ENCODE measurements around the gene PRR14. TPM values are rescaled to one million over a fixed set of nuclear protein-coding genes. Genes with fewer than 3 reads are reported as not detected.
A peak's percentile ranks its signal among the peaks of the same experiment; 100 is the strongest.
"Not testable (repeated sequence)": the region's sequence is repeated elsewhere in the genome, so short reads cannot be mapped to it uniquely, and the experiment has no call there.

The PRR14 gene
- total RNA-seq, 4 donors from 2014 or later, result 1.0 to 82.4 (median 10.0) TPM

DNA sequence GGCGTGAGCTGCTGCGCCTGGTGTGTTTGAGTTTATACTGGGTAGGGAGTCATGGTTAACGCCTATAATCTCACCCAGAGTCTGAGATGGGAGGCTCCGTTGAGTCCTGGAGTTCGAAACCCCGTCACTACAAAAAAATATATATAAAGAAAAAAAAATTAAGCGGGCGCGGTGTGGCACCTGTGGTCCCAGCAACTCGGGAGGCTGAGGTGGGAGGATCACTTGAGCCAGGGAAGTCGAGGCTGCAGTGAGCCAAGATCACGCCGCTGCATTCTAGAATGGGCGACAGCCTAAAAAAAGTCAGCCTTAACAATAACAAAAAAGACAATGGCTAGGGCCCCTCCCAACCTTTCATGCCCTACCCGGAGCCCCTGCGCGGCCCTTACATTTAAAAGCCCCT lies 17.2 kb upstream of the PRR14 start:
- TF ChIP-seq, protein P1, sequence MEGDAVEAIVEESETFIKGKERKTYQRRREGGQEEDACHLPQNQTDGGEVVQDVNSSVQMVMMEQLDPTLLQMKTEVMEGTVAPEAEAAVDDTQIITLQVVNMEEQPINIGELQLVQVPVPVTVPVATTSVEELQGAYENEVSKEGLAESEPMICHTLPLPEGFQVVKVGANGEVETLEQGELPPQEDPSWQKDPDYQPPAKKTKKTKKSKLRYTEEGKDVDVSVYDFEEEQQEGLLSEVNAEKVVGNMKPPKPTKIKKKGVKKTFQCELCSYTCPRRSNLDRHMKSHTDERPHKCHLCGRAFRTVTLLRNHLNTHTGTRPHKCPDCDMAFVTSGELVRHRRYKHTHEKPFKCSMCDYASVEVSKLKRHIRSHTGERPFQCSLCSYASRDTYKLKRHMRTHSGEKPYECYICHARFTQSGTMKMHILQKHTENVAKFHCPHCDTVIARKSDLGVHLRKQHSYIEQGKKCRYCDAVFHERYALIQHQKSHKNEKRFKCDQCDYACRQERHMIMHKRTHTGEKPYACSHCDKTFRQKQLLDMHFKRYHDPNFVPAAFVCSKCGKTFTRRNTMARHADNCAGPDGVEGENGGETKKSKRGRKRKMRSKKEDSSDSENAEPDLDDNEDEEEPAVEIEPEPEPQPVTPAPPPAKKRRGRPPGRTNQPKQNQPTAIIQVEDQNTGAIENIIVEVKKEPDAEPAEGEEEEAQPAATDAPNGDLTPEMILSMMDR (IDR thresholded peaks at IDR 0.05), result no peak
- TF ChIP-seq POLR2A (IDR thresholded peaks at IDR 0.05), result no peak
- no peaks in the 10 kb centered on the region for H3K36me3 ChIP-seq
- intact Hi-C loops (cut with DNase I; ENCODE audit: low total_unique reads), result no loop called here
- no peaks in the 10 kb centered on the region for H3K27me3 ChIP-seq
- peak overlapping the region; percentile 79 to 84 for H3K27ac ChIP-seq
- no peaks in the 10 kb centered on the region for H3K9me3 ChIP-seq
- no peak for DNase-seq
- no peaks in the 10 kb centered on the region for H3K4me1 ChIP-seq
- peak overlapping the region; percentile 49 to 50 for H3K4me3 ChIP-seq

DNA sequence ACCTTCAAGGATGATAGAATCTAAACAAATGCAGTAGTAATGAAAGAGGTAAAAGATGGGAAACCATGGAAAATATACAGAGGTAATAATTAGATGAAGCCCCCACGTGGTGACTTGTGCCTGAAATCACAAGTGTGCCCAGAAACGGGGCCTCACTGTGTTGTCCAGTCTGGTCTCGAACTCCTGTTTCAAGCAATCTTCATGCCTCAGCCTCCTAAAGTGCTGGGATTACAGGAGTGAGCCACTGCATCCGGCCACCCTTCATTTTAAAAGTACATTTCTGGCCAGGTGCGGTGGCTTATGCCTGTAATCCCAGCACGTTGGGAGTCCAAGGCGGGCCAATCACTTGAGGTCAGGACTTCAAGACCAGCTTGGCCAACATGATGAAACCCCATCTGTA lies 14.2 kb upstream of the PRR14 start:
- no peak overlapping the region for H3K27ac ChIP-seq
- no peak for DNase-seq
- no peaks in the 10 kb centered on the region for H3K36me3 ChIP-seq
- intact Hi-C loops (cut with DNase I; ENCODE audit: low total_unique reads), result no loop called here
- TF ChIP-seq, protein P1 (IDR thresholded peaks at IDR 0.05), result no peak
- no peak for TF ChIP-seq POLR2A (IDR thresholded peaks at IDR 0.05)
- H3K4me3 ChIP-seq, result no peak overlapping the region
- no peaks in the 10 kb centered on the region for H3K27me3 ChIP-seq
- no peaks in the 10 kb centered on the region for H3K4me1 ChIP-seq
- no peaks in the 10 kb centered on the region for H3K9me3 ChIP-seq

DNA sequence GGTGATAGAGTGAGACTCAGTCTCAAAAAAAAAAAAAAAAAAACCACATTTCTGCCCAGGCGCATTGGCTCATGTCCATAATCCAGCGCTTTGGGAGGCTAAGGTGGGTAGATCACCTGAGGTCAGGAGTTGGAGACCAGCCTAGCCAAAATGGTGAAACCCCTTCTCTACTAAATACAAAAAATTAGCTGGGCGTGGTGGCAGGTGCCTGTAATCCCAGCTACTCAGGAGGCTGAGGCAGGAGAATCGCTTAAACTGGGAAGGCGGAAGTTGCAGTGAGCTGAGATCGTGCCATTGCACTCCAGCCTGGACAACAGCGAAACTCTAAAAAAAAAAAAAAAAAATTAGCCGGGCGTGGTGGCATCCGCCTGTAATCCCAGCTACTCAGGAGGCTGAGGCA lies 13.6 kb upstream of the PRR14 start:
- DNase-seq; H3K27me3 ChIP-seq; intact Hi-C loops (cut with DNase I; ENCODE audit: low total_unique reads); H3K4me3 ChIP-seq; H3K9me3 ChIP-seq; H3K36me3 ChIP-seq; H3K4me1 ChIP-seq; H3K27ac ChIP-seq: not testable (repeated sequence)

DNA sequence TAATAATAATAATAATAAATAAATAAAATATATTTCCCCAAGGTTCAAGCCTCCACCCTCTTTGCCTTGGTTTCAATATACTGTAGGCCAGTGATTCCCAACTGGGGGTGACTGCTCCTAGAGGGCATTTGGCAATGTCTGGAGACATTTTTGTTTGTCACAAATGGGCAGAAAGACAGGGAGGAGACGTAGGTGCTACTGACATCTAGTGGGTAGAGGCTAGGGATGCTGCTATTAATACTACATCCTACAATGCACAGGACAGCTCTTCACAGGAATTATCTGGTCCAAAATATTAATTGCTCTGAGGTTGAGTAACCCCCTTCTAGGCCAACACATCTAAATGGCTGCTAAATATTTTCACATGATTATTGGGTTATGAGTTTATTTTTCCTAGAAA lies 12.8 kb upstream of the PRR14 start:
- no peak for DNase-seq
- Histone ChIP-seq H3K27ac (no peak overlapping the region), H3K36me3 (no peaks in the 10 kb centered on the region), H3K4me3 (no peak overlapping the region), H3K27me3 (no peaks in the 10 kb centered on the region), H3K9me3 (no peaks in the 10 kb centered on the region), H3K4me1 (no peaks in the 10 kb centered on the region)
- TF ChIP-seq POLR2A (IDR thresholded peaks at IDR 0.05), result no peak
- TF ChIP-seq, protein P1 (IDR thresholded peaks at IDR 0.05), result peak in 1 of 4 experiments; percentile 5
- intact Hi-C loops (cut with DNase I; ENCODE audit: low total_unique reads), result no loop called here

DNA sequence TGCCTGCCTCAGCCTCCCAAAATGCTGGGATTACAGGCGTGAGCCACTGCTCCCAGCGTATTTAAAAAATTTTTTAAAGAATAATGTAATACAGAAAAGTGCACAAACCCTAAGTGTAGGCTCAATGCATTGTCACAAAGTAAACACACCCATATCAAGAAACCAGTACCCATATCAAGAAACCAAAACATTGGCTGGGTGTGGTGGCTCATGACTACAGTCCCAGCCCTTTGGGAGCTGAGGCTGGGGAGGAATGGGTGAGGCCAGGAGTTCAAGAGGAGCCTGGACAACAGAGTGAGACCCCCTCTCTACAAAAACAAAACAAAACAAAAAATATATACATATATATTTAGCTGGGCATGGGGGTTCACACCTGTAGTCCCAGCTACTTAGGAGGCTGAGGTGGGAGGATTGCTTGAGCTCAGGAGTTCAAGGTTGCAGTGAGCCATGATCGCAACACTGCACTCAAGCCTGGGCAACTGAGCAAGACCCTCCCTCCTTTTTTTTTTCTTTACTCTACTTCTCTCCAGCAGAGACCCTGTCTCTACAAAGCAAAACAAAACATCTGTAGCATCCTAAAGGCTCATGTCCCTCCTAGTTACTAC lies 9.3 kb upstream of the PRR14 start:
- TF ChIP-seq, protein P1 (IDR thresholded peaks at IDR 0.05), result no peak
- TF ChIP-seq POLR2A (IDR thresholded peaks at IDR 0.05), result no peak
- DNase-seq, result no peak
- Histone ChIP-seq H3K36me3 (no peaks in the 10 kb centered on the region), H3K4me1 (no peaks in the 10 kb centered on the region), H3K27me3 (no peaks in the 10 kb centered on the region), H3K4me3 (no peak overlapping the region), H3K9me3 (no peaks in the 10 kb centered on the region), H3K27ac (no peak overlapping the region)
- intact Hi-C loops (cut with DNase I; ENCODE audit: low total_unique reads), result no loop called here

DNA sequence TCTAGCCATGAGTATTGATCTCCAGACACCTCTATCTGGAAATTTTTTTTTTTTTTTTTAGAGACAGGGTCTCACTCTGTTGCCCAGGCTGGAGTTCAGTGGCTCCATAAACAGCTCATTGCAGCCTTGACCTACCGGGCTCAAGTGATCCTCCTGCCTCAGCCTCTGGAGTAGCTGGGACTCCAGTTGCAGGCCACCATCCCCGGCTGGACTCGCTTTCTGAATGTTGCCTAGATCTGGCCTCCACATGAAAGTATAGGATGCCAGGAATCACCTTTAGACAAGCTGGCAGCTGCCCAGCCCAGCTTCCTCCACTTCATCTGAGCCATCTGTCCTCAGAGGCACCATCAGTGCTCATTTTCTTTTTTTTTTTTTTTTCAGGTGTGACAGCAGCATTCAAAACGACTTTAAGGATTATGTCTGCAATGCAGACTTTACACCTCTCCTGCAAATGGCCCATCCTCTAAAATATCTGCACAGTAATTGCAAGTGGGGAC lies 6.4 kb upstream of the PRR14 start:
- Histone ChIP-seq H3K36me3 (no peaks in the 10 kb centered on the region), H3K4me3 (no peak overlapping the region), H3K4me1 (no peaks in the 10 kb centered on the region), H3K27ac (no peak overlapping the region), H3K9me3 (no peaks in the 10 kb centered on the region), H3K27me3 (no peaks in the 10 kb centered on the region)
- TF ChIP-seq, protein P1 (IDR thresholded peaks at IDR 0.05), result no peak
- no peak for TF ChIP-seq POLR2A (IDR thresholded peaks at IDR 0.05)
- DNase-seq, result no peak
- intact Hi-C loops (cut with DNase I; ENCODE audit: low total_unique reads), result no loop called here

Data from uterus (tissue), 4 donors.